Hair follicle dermal papilla cell (primary cell): Measurements from ENCODE around the gene MARK3. TPM values are rescaled to one million over a fixed set of nuclear protein-coding genes. Genes with fewer than 3 reads are reported as not detected.
A peak's percentile ranks its signal among the peaks of the same experiment; 100 is the strongest.

Source experiments
- small RNA-seq: library from RNA; depleted of rRNA; stranded (forward); fragments of <200 nt; gene quantifications from one replicate; pipeline ENCODE3, GENCODE V24; 2012
- total RNA-seq: library from RNA; depleted of rRNA; stranded (reverse); fragments of >200 nt; gene quantifications from 2 replicates; pipeline ENCODE4 v1.2.3, GENCODE V29; 2012

MARK3 gene
- 84.8 and 103 TPM in 2 replicates for total RNA-seq

DNA sequence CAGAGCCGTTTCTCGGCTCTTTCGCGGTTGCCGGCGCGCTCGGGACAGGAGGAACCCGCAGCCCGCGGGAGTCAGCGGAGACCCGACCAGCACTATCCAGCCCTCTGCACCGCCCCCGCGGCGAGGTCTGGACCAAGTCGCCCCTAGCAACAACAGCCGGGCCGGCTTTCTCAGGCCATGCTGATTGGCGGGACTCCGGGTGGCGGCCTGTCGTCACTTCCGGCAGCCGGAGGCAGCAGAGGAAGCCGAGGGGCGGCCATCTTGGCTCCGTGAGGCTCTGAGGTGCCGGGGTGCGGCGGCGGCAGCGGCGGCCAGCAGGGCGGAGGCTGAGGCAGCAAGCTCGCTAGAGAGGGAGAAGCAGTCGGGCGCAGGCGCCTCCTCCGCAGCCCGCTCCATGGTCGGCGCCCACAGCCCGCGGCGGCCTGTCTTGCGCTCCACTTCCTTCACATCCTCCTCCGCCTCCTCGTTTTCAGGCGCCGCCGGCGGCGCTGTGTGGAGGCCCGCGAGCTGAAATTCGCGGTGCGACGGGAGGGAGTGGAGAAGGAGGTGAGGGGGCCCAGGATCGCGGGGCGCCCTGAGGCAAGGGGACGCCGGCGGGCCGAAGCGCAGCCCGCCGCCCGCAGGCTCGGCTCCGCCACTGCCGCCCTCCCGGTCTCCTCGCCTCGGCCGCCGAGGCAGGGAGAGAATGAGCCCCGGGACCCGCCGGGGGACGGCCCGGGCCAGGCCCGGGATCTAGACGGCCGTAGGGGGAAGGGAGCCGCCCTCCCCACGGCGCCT, at the start of gene MARK3:
Gene MARK3, plus strand, starts transcription at position 264 of the 777 bp plus-strand sequence. CDS start 615 bp downstream, outside the sequence.

GRCh38 chr14:103522649-103523574, 137.7 kb downstream of the MARK3 start, which contains the start of gene CKB:
TSS of gene CKB (minus strand) at chr14:103522830. CDS start at chr14:103522493, 337 bp downstream.

DNA sequence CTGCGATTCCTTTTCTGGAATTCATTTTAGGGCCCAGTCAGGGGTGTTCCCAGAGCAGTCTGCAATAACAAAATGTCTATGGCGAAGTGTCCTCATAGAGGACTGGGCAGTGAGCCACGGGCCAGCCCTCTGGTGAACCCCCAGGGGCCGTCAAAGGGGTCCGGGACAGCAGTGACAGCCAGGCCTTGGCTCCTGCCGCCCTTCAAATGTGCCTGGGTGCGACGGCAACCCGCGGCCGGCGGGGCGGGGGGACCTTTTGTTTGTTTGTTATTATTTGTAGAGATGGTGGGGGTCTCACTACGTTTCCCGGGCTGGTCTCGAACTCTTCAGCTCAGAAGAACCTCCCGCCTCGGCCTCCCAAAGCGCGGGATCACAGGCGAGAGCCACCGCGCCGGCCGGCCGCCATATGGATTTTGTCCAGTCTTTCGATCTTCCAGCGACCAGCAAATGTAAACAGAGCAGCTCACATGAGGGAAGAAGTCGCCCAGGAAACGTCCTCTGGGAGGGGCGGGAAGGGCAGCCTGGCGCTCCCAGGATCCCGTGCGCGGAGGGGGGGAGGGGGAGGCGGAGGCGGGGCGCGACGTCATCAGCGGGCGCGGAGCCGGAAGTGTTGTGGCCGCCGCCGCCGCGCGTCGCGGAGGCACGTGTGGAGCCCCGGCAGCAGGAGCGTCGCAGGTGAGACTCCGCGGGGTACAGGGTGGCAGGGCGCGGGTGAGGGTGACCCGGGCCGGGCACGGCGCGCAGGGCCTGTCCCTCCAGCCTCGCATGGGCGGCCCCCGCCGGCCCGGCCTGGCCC, 143.6 kb downstream of the MARK3 start, which contains the start of gene TRMT61A:
Gene TRMT61A, plus strand, starts transcription at position 610 of the 796 bp plus-strand sequence. CDS start 783 bp downstream, outside the sequence.

Small RNA genes lying within 50 kb of the gene (small RNA-seq; reads per million reads assigned to genes)
- gene RNU7-160P (not detected), gene SNORA28 (1,109 reads per million, percentile 99 among the genes with 10 or more reads in this experiment)

Other genes with a start within 250 kb of the MARK3 start
- 211 and 233 TPM in 2 replicates for gene EIF5, start 51.2 kb upstream of the MARK3 start, total RNA-seq
- 20.8 and 28.4 TPM in 2 replicates for gene CKB, start 137.4 kb downstream of the MARK3 start, total RNA-seq
- gene TRMT61A, start 143.8 kb downstream of the MARK3 start, total RNA-seq: 11.9 and 13.8 TPM in 2 replicates
- 33.6 and 34.4 TPM in 2 replicates for gene BAG5, start 177.2 kb downstream of the MARK3 start, total RNA-seq
- gene COA8, start 177.5 kb downstream of the MARK3 start, total RNA-seq: 20.4 and 22.6 TPM in 2 replicates
- 200 and 223 TPM in 2 replicates for gene KLC1, start 243.8 kb downstream of the MARK3 start, total RNA-seq